ENCODE measurements around the gene MAB21L3.

MAB21L3 gene

DNA sequence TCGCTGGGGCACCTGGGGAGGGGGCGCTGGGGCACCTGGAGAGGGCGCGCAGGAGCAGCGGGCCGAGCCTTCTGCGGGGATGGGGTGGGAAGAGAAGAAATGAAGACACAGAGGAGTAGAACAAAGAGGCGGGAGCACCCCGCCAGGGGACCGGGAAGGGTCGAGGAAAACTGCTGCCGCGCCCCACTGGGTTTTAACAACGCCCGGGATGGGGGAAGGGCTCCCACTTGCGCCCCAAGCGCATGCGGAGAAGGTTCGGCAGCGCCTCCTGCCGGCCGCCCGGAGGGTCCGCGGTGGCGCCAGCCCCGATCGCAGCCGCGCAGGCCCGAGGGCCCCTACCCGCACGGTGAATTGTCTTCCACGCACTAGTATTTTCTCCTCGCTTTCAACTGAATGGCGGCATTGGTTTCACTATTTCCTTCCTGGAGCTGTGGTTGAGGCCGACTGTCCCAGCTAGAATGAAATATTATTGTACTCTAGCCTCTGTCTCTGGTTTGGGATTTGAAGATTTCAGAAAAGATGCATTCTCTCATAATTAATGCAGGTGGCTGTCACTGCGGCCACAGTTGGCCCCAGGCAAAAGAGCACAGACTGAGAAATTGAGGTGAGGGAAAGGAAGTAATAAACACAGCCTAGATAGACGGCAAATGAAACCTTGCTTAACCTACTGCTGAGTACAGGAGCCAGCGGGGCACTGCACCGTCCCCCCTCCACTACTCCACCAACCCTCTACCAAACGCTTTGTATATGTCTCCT lies 57.3 kb downstream of the MAB21L3 start:
- peak; percentile 67 for DNase-seq
- no peaks in the 10 kb centered on the region for H3K36me3 ChIP-seq (replicated peaks; ENCODE audit: insufficient read depth, low read length)
- H3K9me3 ChIP-seq (replicated peaks; ENCODE audit: insufficient read depth, low read length), result no peaks in the 10 kb centered on the region
- H3K9me2 ChIP-seq (replicated peaks; ENCODE audit: insufficient read depth, low read length), result no peaks in the 10 kb centered on the region
- H2AFZ ChIP-seq (ENCODE audit: low read length), result peak overlapping the region; percentile 85
- no peaks in the 10 kb centered on the region for H3K79me2 ChIP-seq (ENCODE audit: low read length)
- TF ChIP-seq EZH2 (optimal IDR thresholded peaks at IDR 0.05; ENCODE audit: low read depth, low read length), result no peak
- TF ChIP-seq EZH2phosphoT487 (IDR thresholded peaks at IDR 0.05; ENCODE audit: low read length), result no peak
- TF ChIP-seq, protein P1, sequence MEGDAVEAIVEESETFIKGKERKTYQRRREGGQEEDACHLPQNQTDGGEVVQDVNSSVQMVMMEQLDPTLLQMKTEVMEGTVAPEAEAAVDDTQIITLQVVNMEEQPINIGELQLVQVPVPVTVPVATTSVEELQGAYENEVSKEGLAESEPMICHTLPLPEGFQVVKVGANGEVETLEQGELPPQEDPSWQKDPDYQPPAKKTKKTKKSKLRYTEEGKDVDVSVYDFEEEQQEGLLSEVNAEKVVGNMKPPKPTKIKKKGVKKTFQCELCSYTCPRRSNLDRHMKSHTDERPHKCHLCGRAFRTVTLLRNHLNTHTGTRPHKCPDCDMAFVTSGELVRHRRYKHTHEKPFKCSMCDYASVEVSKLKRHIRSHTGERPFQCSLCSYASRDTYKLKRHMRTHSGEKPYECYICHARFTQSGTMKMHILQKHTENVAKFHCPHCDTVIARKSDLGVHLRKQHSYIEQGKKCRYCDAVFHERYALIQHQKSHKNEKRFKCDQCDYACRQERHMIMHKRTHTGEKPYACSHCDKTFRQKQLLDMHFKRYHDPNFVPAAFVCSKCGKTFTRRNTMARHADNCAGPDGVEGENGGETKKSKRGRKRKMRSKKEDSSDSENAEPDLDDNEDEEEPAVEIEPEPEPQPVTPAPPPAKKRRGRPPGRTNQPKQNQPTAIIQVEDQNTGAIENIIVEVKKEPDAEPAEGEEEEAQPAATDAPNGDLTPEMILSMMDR (IDR thresholded peaks at IDR 0.05; ENCODE audit: low read length), result peak; percentile 60
- peaks cover 6% of the 10 kb centered on the region; the same call in 1 of the 2 replicates for H3K4me1 ChIP-seq (ENCODE audit: low read length)
- H4K20me1 ChIP-seq (ENCODE audit: insufficient read depth, low read length), result no peaks in the 10 kb centered on the region
- peak overlapping the region; percentile 72; the same call in 1 of the 2 replicates for H3K27ac ChIP-seq (ENCODE audit: low read length)
- H3F3A ChIP-seq (ENCODE audit: insufficient read depth, low read length), result peaks cover 10% of the 10 kb centered on the region
- peak overlapping the region; percentile 86 for H3K4me2 ChIP-seq (ENCODE audit: low read depth, low read length)
- H3K4me3 ChIP-seq (ENCODE audit: low read length), result peak overlapping the region; percentile 70
- H3K27me3 ChIP-seq (replicated peaks; ENCODE audit: insufficient read depth, low read length), result no peaks in the 10 kb centered on the region
- peak overlapping the region; percentile 71 for H3K9ac ChIP-seq (ENCODE audit: low read length)

DNA sequence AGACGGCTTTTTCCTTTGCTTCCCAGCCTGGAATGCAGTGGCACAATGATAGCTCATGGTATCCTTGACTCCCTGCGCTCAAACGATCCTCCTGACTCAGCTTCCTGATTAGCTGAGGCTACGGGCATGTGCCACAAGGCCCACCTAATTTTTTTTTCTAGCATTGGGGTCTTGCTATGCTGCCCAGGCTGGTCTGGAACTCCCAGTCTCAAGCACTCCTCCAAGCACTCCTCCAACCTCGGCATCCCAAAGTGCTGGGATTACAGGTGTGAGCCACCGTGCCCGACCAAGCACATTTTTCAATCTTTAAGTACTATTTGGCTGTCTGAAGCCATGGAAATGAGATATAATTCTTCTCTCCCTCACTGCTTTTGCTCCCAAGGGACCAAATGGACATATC lies 58.7 kb downstream of the MAB21L3 start:
- Histone ChIP-seq H3K4me2 (ENCODE audit: low read depth, low read length) (no peak overlapping the region), H3K27me3 (replicated peaks; ENCODE audit: insufficient read depth, low read length) (no peaks in the 10 kb centered on the region), H3F3A (ENCODE audit: insufficient read depth, low read length) (peaks cover 10% of the 10 kb centered on the region), H3K79me2 (ENCODE audit: low read length) (no peaks in the 10 kb centered on the region), H3K4me1 (ENCODE audit: low read length) (peaks cover 6% of the 10 kb centered on the region; the same call in 1 of the 2 replicates), H3K9me3 (replicated peaks; ENCODE audit: insufficient read depth, low read length) (no peaks in the 10 kb centered on the region), H3K27ac (ENCODE audit: low read length) (no peak overlapping the region), H3K36me3 (replicated peaks; ENCODE audit: insufficient read depth, low read length) (no peaks in the 10 kb centered on the region), H3K9ac (ENCODE audit: low read length) (no peak overlapping the region), H3K4me3 (ENCODE audit: low read length) (no peak overlapping the region), H4K20me1 (ENCODE audit: insufficient read depth, low read length) (no peaks in the 10 kb centered on the region), H2AFZ (ENCODE audit: low read length) (no peak overlapping the region), H3K9me2 (replicated peaks; ENCODE audit: insufficient read depth, low read length) (no peaks in the 10 kb centered on the region)
- no peak for TF ChIP-seq EZH2 (optimal IDR thresholded peaks at IDR 0.05; ENCODE audit: low read depth, low read length)
- TF ChIP-seq EZH2phosphoT487 (IDR thresholded peaks at IDR 0.05; ENCODE audit: low read length), result no peak
- TF ChIP-seq, protein P1 (IDR thresholded peaks at IDR 0.05; ENCODE audit: low read length), result no peak
- no peak for DNase-seq

DNA sequence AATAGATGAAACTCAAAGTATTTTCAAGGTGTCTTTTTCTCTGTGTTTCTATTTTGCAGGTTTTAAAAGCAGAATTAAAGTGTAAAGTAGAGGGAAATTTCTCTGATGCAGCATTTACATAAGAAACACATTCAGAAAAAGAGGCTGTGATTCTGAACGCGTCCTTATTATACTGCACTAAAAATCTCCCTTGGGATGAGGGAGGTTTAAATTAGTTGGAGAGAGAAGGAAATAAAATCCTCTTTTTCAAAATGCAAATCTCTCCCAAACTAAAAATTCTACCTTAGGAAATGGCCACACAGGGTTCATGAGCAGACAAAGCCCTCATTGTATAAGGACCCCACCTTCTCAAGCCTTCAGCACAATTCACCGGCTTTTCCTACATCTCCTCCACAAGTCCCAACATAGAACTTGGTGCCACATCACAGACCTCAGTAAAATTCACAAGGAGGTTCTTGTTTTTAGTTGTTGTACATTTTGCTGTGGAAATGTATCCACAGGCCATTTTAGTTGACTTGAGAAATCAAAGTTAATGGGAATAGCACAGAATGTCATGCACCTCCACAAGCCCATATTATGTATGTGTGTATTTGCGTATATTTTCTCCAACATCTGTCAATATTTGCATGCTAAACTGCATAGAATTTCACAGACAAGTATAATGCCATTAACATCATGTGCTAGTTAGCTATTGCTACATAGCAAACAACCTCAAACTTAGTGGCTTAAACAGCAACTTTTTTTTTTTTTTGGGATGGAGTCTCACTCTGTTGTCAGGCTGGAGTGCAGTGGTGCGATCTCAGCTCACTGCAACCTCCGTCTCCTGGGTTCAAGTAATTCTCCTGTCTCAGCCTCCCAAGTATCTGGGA lies 59.8 kb downstream of the MAB21L3 start:
- no peak for DNase-seq
- no peak overlapping the region for H3K4me2 ChIP-seq (ENCODE audit: low read depth, low read length)
- H3K79me2 ChIP-seq (ENCODE audit: low read length), result no peaks in the 10 kb centered on the region
- peaks cover 10% of the 10 kb centered on the region for H3F3A ChIP-seq (ENCODE audit: insufficient read depth, low read length)
- no peaks in the 10 kb centered on the region for H3K36me3 ChIP-seq (replicated peaks; ENCODE audit: insufficient read depth, low read length)
- no peaks in the 10 kb centered on the region for H3K27me3 ChIP-seq (replicated peaks; ENCODE audit: insufficient read depth, low read length)
- no peak for TF ChIP-seq EZH2phosphoT487 (IDR thresholded peaks at IDR 0.05; ENCODE audit: low read length)
- TF ChIP-seq, protein P1 (IDR thresholded peaks at IDR 0.05; ENCODE audit: low read length), result no peak
- no peak for TF ChIP-seq EZH2 (optimal IDR thresholded peaks at IDR 0.05; ENCODE audit: low read depth, low read length)
- H4K20me1 ChIP-seq (ENCODE audit: insufficient read depth, low read length), result no peaks in the 10 kb centered on the region
- no peak overlapping the region for H3K27ac ChIP-seq (ENCODE audit: low read length)
- peaks cover 6% of the 10 kb centered on the region; the same call in 1 of the 2 replicates for H3K4me1 ChIP-seq (ENCODE audit: low read length)
- no peak overlapping the region for H3K9ac ChIP-seq (ENCODE audit: low read length)
- H3K9me3 ChIP-seq (replicated peaks; ENCODE audit: insufficient read depth, low read length), result no peaks in the 10 kb centered on the region
- no peak overlapping the region for H3K4me3 ChIP-seq (ENCODE audit: low read length)
- H2AFZ ChIP-seq (ENCODE audit: low read length), result no peak overlapping the region
- H3K9me2 ChIP-seq (replicated peaks; ENCODE audit: insufficient read depth, low read length), result no peaks in the 10 kb centered on the region

Measured in MM.1S (cell line).